Rectal smooth muscle tissue (tissue), 1 donor: ENCODE results near the gene LCORL.
"Not testable (repeated sequence)": the region's sequence is repeated elsewhere in the genome, so short reads cannot be mapped to it uniquely, and the experiment has no call there.

Experiments
- H3K27ac ChIP-seq: one replicate; pipeline ENCODE4 v1.7.0; 2013; ENCODE audit warnings: low read depth, low read length, inconsistent platforms
- H3K27me3 ChIP-seq: one replicate; pipeline ENCODE4 v1.7.0; 2013; ENCODE audit warnings: low read length; ENCODE audit not compliant: control insufficient read depth, insufficient read depth
- H3K36me3 ChIP-seq: one replicate; pipeline ENCODE4 v1.7.0; 2013; ENCODE audit warnings: low read length; ENCODE audit not compliant: control insufficient read depth, insufficient read depth
- H3K4me1 ChIP-seq: one replicate; pipeline ENCODE4 v1.7.0; 2013; ENCODE audit warnings: low read length; ENCODE audit not compliant: control insufficient read depth, insufficient read depth
- H3K4me3 ChIP-seq: one replicate; pipeline ENCODE4 v1.7.0; 2013; ENCODE audit warnings: low read length
- H3K9ac ChIP-seq: one replicate; pipeline ENCODE4 v1.7.0; 2013; ENCODE audit warnings: low read length

The LCORL gene

GRCh38 chr4:18012134-18012806, 9.3 kb downstream of the LCORL start:
- no peaks in the 10 kb centered on the region for H3K27me3 ChIP-seq
- no peaks in the 10 kb centered on the region for H3K36me3 ChIP-seq
- no peak overlapping the region for H3K4me3 ChIP-seq
- peaks cover 2% of the 10 kb centered on the region for H3K4me1 ChIP-seq
- H3K27ac ChIP-seq = no peak overlapping the region
- H3K9ac ChIP-seq = no peak overlapping the region

- no peak overlapping the region for H3K4me3 ChIP-seq
- H3K9ac ChIP-seq = no peak overlapping the region
- H3K4me1 ChIP-seq = peaks cover 2% of the 10 kb centered on the region
- no peaks in the 10 kb centered on the region for H3K27me3 ChIP-seq
- no peaks in the 10 kb centered on the region for H3K36me3 ChIP-seq
- H3K27ac ChIP-seq = no peak overlapping the region
Measured at GRCh38 chr4:18007625-18008024, 13.9 kb downstream of the LCORL start.

GRCh38 chr4:18006432-18006831, 15.1 kb downstream of the LCORL start:
- not testable (repeated sequence) for H3K27ac ChIP-seq, H3K9ac ChIP-seq, H3K4me1 ChIP-seq, H3K4me3 ChIP-seq, H3K27me3 ChIP-seq, H3K36me3 ChIP-seq

GRCh38 chr4:17997129-17997528, 24.4 kb downstream of the LCORL start:
- Histone ChIP-seq H3K27ac (no peak overlapping the region), H3K36me3 (no peaks in the 10 kb centered on the region), H3K4me3 (no peak overlapping the region), H3K9ac (no peak overlapping the region), H3K27me3 (no peaks in the 10 kb centered on the region), H3K4me1 (no peaks in the 10 kb centered on the region)

- Histone ChIP-seq H3K27me3 (no peaks in the 10 kb centered on the region), H3K9ac (no peak overlapping the region), H3K36me3 (no peaks in the 10 kb centered on the region), H3K27ac (no peak overlapping the region), H3K4me1 (no peaks in the 10 kb centered on the region), H3K4me3 (no peak overlapping the region)
Measured at GRCh38 chr4:17995165-17995564, 26.4 kb downstream of the LCORL start.

GRCh38 chr4:17985832-17986231, 35.7 kb downstream of the LCORL start:
- no peaks in the 10 kb centered on the region for H3K27me3 ChIP-seq
- no peaks in the 10 kb centered on the region for H3K4me1 ChIP-seq

GRCh38 chr4:17981063-17981462, 40.5 kb downstream of the LCORL start:
- H3K36me3 ChIP-seq = no peaks in the 10 kb centered on the region
- no peaks in the 10 kb centered on the region for H3K4me1 ChIP-seq
- no peak overlapping the region for H3K27ac ChIP-seq
- H3K27me3 ChIP-seq = no peaks in the 10 kb centered on the region
- H3K4me3 ChIP-seq = no peak overlapping the region
- H3K9ac ChIP-seq = no peak overlapping the region

More at GRCh38 chr4:17985832-17986231, 35.7 kb downstream of the LCORL start:
- Histone ChIP-seq H3K27ac (no peak overlapping the region), H3K4me3 (no peak overlapping the region), H3K9ac (no peak overlapping the region), H3K36me3 (no peaks in the 10 kb centered on the region)

- Histone ChIP-seq H3K36me3 (no peaks in the 10 kb centered on the region), H3K4me3 (no peak overlapping the region), H3K27ac (no peak overlapping the region), H3K4me1 (no peaks in the 10 kb centered on the region), H3K27me3 (no peaks in the 10 kb centered on the region), H3K9ac (no peak overlapping the region)
Measured at GRCh38 chr4:17968721-17969120, 52.8 kb downstream of the LCORL start.

- H3K27me3 ChIP-seq = no peaks in the 10 kb centered on the region
- no peak overlapping the region for H3K27ac ChIP-seq
- no peaks in the 10 kb centered on the region for H3K36me3 ChIP-seq
- no peaks in the 10 kb centered on the region for H3K4me1 ChIP-seq
- no peak overlapping the region for H3K4me3 ChIP-seq
- H3K9ac ChIP-seq = no peak overlapping the region
Measured at GRCh38 chr4:17967078-17967477, 54.5 kb downstream of the LCORL start.

GRCh38 chr4:17966312-17966711, 55.2 kb downstream of the LCORL start:
- Histone ChIP-seq H3K4me1 (no peaks in the 10 kb centered on the region), H3K9ac (no peak overlapping the region), H3K36me3 (no peaks in the 10 kb centered on the region), H3K27me3 (no peaks in the 10 kb centered on the region), H3K27ac (no peak overlapping the region), H3K4me3 (no peak overlapping the region)

GRCh38 chr4:17964576-17964975, 57.0 kb downstream of the LCORL start:
- H3K27me3 ChIP-seq = no peaks in the 10 kb centered on the region
- no peaks in the 10 kb centered on the region for H3K36me3 ChIP-seq
- H3K27ac ChIP-seq = no peak overlapping the region
- H3K4me3 ChIP-seq = no peak overlapping the region
- H3K4me1 ChIP-seq = no peaks in the 10 kb centered on the region
- no peak overlapping the region for H3K9ac ChIP-seq

GRCh38 chr4:17962171-17962570, 59.4 kb downstream of the LCORL start:
- Histone ChIP-seq H3K27me3 (no peaks in the 10 kb centered on the region), H3K4me1 (no peaks in the 10 kb centered on the region), H3K36me3 (no peaks in the 10 kb centered on the region), H3K27ac (no peak overlapping the region), H3K4me3 (no peak overlapping the region), H3K9ac (no peak overlapping the region)

- Histone ChIP-seq H3K27ac (no peak overlapping the region), H3K4me1 (no peaks in the 10 kb centered on the region), H3K4me3 (no peak overlapping the region), H3K36me3 (no peaks in the 10 kb centered on the region), H3K9ac (no peak overlapping the region), H3K27me3 (no peaks in the 10 kb centered on the region)
Measured at GRCh38 chr4:17961249-17961648, 60.3 kb downstream of the LCORL start.
